GM19043 (cell line): Measurements from ENCODE around the gene USP6NL.
"Not testable (repeated sequence)": the region's sequence is repeated elsewhere in the genome, so short reads cannot be mapped to it uniquely, and the experiment has no call there.

ENCODE experiments used
- ATAC-seq: cut with Tn5 transposase; IDR thresholded peaks from one replicate; pipeline ENCODE4 v1.9.1; 2021; ENCODE audit warnings: low read depth; ENCODE audit not compliant: unreplicated experiment

The USP6NL gene

GRCh38 chr10:11611248-11612020, at the start of gene USP6NL:
USP6NL (minus strand) TSS chr10:11611650; CDS start chr10:11597634, 14,016 bp downstream.
- ATAC-seq = no peak

GRCh38 chr10:11658801-11659368, 47.4 kb upstream of the USP6NL start:
- no peak for ATAC-seq

- ATAC-seq = no peak
Observed at GRCh38 chr10:11655836-11656235, 44.4 kb upstream of the USP6NL start.

GRCh38 chr10:11654659-11655058, 43.2 kb upstream of the USP6NL start:
- ATAC-seq = no peak

GRCh38 chr10:11653758-11654471, 42.5 kb upstream of the USP6NL start:
- ATAC-seq = no peak

GRCh38 chr10:11647676-11648075, 36.2 kb upstream of the USP6NL start:
- ATAC-seq = no peak

- no peak for ATAC-seq
Observed at GRCh38 chr10:11646450-11646849, 35.0 kb upstream of the USP6NL start.

DNA sequence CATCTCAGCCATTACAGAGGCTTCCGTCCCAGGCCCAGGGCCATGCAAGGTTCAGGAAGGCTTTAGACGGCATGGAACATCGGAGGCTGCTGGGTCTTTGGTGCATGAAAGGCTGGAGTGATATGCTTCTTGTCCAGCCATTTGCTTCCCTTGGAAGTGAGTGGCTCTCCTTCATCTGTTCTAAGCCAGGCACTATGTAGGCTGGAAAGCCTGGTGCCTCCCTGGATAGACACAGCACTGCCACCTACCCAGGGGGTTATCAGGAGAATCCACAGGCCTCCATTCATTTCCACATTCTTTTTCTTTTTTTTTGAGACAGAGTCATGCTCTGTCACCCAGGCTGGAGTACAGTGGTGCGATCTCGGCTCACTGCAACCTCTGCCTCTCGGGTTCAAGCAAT, 31.6 kb upstream of the USP6NL start:
- ATAC-seq = no peak

DNA sequence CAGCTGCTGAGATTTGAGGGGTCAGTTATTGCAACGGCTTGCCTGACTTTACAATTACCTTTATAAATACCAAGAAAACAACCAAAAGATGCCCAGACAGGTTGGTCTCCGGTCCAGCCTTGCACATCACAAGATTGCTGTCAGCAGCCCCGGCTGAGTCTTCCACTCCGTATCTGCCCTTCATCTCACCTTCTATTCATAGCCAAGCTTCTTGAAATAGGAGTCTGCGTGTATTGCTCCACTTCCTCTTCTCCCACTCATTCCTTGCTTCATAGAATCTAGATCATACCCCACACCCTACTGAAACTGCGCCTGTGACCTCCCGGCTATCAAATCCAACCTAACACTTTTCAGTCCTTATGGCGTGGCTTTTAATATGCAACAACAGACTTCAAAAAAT, 31.1 kb upstream of the USP6NL start:
- no peak for ATAC-seq

GRCh38 chr10:11639849-11640764, 28.7 kb upstream of the USP6NL start:
- no peak for ATAC-seq

GRCh38 chr10:11639362-11639761, 27.9 kb upstream of the USP6NL start:
- no peak for ATAC-seq

- no peak for ATAC-seq
Observed at GRCh38 chr10:11638055-11638698, 26.7 kb upstream of the USP6NL start.

DNA sequence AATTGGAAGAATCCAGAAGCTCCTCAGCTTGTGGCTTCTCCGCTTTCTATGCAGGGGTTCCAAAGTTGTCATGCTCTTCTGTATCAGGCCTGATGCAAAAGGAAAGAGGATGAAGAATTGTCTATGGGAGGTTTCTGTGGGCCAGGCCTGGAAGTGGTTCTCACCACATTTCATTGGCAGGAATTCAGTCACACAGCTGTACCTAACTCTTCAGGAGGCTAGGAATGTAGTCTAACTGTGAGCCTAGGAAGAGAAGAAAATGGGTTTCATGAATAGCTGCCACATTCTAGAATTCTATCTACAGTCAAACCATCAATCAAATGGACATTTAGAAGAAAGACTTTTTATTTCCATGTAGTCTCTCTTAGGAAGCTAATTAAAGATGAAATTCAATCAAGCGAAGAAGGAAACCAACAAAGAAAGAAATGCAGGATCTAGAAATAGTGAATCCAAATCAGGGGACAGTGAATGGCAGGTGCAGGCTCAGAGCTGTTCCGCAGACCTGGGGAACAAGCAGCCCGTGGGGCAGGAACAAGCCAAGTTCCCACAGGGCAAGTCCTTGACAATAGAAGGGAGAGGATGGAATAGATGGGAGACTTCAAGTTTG, 25.4 kb upstream of the USP6NL start:
- ATAC-seq = no peak

DNA sequence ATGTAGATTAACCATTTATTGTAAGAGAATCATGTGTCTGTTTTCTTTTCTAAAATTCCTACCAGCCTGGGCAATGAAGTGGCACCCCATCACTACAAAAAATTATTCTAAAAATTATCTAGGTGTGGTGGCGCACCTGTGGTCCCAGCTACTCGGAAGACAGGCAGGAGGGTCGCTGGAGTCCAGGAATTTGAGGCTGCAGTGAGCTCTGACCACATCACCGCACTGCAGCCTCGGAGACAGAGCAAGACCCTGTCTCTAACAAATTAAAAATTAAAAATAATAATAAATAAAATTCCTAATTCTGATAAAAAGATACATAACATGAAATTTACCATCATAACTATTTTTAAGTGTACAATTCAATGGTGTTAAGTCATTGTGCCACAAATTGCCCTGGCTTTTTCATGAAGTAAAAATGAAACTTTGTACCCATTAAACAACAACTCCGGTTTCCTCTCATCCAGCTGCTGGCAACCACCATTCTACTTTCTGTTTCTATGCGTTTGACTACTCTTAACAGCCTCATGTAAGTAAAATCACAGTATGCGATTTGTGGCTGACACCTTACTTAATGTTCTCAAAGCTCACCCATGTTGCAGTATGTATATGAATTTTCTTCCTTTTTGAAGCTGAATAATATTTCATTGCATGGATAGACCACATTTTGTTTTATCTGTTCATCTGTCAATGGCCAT, 20.6 kb upstream of the USP6NL start:
- ATAC-seq = peak; percentile 95

GRCh38 chr10:11631291-11631690, 19.8 kb upstream of the USP6NL start:
- no peak for ATAC-seq

DNA sequence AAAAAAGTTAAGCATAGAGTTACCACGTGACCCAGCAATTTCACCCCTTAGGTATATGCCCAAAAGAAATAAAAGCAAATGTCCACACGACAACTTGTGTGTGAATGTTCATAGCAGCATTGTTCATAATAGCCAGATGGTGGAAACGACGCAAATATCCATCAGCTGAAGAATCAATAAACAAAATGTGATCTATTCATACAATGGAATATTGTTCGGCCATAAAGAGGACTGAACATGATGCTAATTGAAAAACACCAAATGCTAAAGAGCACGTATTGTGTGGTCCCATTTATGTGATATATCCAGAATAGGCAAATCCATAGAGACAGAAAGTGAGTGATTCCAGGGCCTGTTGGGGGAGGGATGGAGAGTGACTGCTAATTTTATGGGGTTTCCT, 18.3 kb upstream of the USP6NL start:
- no peak for ATAC-seq

DNA sequence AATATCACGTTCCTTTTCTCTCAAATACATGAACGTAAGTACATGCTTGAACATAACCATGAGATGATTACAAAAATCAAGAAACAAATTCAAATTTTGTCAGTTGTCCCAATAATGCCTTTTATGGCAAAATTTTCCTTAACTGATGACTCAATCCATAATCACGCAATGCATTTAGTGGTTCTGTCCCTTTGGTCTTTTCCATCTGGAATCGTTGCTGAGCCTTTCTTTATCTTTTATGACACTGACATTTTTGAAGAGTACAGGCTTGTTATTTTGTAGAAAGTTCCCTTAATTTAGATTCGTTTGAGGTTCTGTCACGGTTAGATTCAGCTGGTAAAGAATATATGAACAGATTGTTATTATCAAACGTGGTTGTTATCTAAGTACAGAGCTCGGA, 16.5 kb upstream of the USP6NL start:
- not testable (repeated sequence) for ATAC-seq

GRCh38 chr10:11626071-11626470, 14.6 kb upstream of the USP6NL start:
- no peak for ATAC-seq
